K562 (cell line): ENCODE results near the gene GPS2. TPM values are rescaled to one million over a fixed set of nuclear protein-coding genes. Genes with fewer than 3 reads are reported as not detected.

ENCODE experiments used
- BCL6 ChIP-seq: fragments of 250-450 bp; sonication (Bioruptor Pico); IDR thresholded peaks from 2 replicates; pipeline ENCODE4 v1.4.0; 2020
- CAMTA2 ChIP-seq: fragments of 250-450 bp; sonication (Bioruptor Pico); conservative IDR thresholded peaks from 2 replicates; pipeline ENCODE4 v1.5.1; 2022
- CHD1 ChIP-seq: fragments of 200-600 bp; sonication (generic); IDR thresholded peaks from one replicate; pipeline ENCODE4 v1.6.1; 2012; ENCODE audit warnings: mild to moderate bottlenecking, moderate library complexity, low read length, inconsistent platforms
- MEF2D ChIP-seq: conservative IDR thresholded peaks from 2 replicates; pipeline ENCODE4 v1.6.1; 2016; ENCODE audit warnings: low read depth, missing genetic modification characterization, missing compliant biosample characterization
- PYGO2 ChIP-seq: fragments of 450-650 bp; IDR thresholded peaks from 2 replicates; pipeline ENCODE4 v1.6.1; 2016; ENCODE audit warnings: mild to moderate bottlenecking, missing genetic modification characterization, moderate library complexity, missing compliant biosample characterization
- SRSF7 ChIP-seq: fragments of 200-400 bp; formaldehyde crosslinking; optimal IDR thresholded peaks from 2 replicates; pipeline ENCODE3; 2017; ENCODE audit warnings: mild to moderate bottlenecking, low read depth, low read length
- ZNF75A ChIP-seq: fragments of 450-650 bp; formaldehyde crosslinking; IDR thresholded peaks from 2 replicates; pipeline ENCODE4 v1.4.0; 2020; ENCODE audit warnings: mild to moderate bottlenecking
- polyA plus RNA-seq, 8 experiments: library from polyadenylated mRNA; depleted of rRNA in 4 of 8; stranded (reverse) in 5 of 8; unstranded in 3 of 8; fragments of >200 nt; fragmentation: Nextera tagmentation in 2 of 8; fragmentation: Illumina TruSeq in 1 of 8; extraction: Ambion mirVana in 2 of 8; extraction: Trizol in 1 of 8; gene quantifications; 2 replicates each; pipeline versions ENCODE4 v1.2.1 to v1.2.3, GENCODE V29; 2011 to 2014; ENCODE audit warnings: inconsistent platforms in 1 of 8, missing spikeins in 1 of 8
- total RNA-seq, 7 experiments: library from RNA; depleted of rRNA in 6 of 7; stranded (reverse); fragments of >200 nt in 6 of 7; fragmentation: Illumina TruSeq in 2 of 7; extraction: Trizol in 2 of 7; gene quantifications; 2 replicates each; pipeline versions ENCODE4 v1.2.1 to v1.2.3, GENCODE V29; 2011 to 2021; ENCODE audit warnings: low replicate concordance in 1 of 7
- TF ChIP-seq, protein P1 (sequence below): fragments of 450-650 bp; IDR thresholded peaks from 2 replicates; pipeline ENCODE4 v1.6.1; 2016; ENCODE audit warnings: mild to moderate bottlenecking, moderate library complexity
- TF ChIP-seq, protein P2 (sequence below): fragments of 250-450 bp; sonication (Bioruptor Pico); IDR thresholded peaks from 2 replicates; pipeline ENCODE4 v1.4.0; 2020
- TF ChIP-seq, protein P3 (sequence below), 2 experiments: fragments of 450-650 bp; conservative IDR thresholded peaks; 2 replicates each; pipeline ENCODE4 v1.6.1; 2017; ENCODE audit warnings: mild to moderate bottlenecking in 2 of 2, moderate library complexity in 2 of 2

Gene GPS2
- total and polyA plus RNA-seq, 9 of the 15 experiments (the other 6 are each of a cell fraction or from before 2014, with no cell fraction given): 18.3 to 75.7 (median 37.0) TPM

DNA sequence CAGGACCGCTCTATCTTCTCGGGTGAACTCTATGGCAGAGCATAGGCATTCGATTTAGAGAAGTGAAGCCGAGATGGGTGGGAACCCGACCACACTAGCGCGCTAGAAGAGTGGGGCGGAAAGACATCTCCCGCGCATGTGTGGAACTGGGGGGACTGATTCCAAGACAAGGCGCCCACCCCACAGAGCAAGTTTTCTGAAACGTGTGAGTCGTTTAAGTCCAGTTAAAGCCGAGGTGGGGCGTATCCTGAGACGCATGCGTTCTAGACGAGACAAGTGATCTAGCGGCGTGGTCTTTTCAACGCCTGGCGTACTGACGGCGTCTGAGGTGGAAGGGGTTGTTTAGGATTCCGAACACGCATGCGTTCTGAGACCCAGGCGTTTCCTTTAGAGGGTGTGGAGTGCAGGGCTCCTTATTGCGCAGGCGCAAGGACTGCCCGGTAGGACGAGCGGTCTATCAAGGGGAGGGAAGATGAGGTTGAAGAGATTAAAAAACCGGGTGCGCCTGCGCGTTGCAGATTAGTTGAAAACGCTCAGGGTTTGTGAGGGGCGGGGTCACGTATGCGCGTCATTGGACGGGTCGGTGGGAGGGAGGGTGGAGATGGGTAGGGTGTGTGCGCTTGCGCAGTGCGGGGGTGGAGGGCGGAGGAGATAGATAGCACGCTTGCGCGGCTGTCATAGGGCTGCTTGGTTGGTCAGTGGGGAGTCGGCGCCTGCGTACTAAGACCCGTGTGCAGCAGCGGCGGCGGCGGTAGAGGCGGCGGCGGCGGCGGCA, 8.1 kb downstream of the GPS2 start, which contains the start of gene EIF5A (continued):
- TF ChIP-seq CHD1 (no peak), CAMTA2 (CRISPR knock-in tag) (no peak), SRSF7 (no peak), BCL6 (CRISPR knock-in tag) (no peak), ZNF75A (CRISPR knock-in tag) (no peak), MEF2D (tag) (no peak), PYGO2 (tag) (no peak)
- TF ChIP-seq, protein P1, sequence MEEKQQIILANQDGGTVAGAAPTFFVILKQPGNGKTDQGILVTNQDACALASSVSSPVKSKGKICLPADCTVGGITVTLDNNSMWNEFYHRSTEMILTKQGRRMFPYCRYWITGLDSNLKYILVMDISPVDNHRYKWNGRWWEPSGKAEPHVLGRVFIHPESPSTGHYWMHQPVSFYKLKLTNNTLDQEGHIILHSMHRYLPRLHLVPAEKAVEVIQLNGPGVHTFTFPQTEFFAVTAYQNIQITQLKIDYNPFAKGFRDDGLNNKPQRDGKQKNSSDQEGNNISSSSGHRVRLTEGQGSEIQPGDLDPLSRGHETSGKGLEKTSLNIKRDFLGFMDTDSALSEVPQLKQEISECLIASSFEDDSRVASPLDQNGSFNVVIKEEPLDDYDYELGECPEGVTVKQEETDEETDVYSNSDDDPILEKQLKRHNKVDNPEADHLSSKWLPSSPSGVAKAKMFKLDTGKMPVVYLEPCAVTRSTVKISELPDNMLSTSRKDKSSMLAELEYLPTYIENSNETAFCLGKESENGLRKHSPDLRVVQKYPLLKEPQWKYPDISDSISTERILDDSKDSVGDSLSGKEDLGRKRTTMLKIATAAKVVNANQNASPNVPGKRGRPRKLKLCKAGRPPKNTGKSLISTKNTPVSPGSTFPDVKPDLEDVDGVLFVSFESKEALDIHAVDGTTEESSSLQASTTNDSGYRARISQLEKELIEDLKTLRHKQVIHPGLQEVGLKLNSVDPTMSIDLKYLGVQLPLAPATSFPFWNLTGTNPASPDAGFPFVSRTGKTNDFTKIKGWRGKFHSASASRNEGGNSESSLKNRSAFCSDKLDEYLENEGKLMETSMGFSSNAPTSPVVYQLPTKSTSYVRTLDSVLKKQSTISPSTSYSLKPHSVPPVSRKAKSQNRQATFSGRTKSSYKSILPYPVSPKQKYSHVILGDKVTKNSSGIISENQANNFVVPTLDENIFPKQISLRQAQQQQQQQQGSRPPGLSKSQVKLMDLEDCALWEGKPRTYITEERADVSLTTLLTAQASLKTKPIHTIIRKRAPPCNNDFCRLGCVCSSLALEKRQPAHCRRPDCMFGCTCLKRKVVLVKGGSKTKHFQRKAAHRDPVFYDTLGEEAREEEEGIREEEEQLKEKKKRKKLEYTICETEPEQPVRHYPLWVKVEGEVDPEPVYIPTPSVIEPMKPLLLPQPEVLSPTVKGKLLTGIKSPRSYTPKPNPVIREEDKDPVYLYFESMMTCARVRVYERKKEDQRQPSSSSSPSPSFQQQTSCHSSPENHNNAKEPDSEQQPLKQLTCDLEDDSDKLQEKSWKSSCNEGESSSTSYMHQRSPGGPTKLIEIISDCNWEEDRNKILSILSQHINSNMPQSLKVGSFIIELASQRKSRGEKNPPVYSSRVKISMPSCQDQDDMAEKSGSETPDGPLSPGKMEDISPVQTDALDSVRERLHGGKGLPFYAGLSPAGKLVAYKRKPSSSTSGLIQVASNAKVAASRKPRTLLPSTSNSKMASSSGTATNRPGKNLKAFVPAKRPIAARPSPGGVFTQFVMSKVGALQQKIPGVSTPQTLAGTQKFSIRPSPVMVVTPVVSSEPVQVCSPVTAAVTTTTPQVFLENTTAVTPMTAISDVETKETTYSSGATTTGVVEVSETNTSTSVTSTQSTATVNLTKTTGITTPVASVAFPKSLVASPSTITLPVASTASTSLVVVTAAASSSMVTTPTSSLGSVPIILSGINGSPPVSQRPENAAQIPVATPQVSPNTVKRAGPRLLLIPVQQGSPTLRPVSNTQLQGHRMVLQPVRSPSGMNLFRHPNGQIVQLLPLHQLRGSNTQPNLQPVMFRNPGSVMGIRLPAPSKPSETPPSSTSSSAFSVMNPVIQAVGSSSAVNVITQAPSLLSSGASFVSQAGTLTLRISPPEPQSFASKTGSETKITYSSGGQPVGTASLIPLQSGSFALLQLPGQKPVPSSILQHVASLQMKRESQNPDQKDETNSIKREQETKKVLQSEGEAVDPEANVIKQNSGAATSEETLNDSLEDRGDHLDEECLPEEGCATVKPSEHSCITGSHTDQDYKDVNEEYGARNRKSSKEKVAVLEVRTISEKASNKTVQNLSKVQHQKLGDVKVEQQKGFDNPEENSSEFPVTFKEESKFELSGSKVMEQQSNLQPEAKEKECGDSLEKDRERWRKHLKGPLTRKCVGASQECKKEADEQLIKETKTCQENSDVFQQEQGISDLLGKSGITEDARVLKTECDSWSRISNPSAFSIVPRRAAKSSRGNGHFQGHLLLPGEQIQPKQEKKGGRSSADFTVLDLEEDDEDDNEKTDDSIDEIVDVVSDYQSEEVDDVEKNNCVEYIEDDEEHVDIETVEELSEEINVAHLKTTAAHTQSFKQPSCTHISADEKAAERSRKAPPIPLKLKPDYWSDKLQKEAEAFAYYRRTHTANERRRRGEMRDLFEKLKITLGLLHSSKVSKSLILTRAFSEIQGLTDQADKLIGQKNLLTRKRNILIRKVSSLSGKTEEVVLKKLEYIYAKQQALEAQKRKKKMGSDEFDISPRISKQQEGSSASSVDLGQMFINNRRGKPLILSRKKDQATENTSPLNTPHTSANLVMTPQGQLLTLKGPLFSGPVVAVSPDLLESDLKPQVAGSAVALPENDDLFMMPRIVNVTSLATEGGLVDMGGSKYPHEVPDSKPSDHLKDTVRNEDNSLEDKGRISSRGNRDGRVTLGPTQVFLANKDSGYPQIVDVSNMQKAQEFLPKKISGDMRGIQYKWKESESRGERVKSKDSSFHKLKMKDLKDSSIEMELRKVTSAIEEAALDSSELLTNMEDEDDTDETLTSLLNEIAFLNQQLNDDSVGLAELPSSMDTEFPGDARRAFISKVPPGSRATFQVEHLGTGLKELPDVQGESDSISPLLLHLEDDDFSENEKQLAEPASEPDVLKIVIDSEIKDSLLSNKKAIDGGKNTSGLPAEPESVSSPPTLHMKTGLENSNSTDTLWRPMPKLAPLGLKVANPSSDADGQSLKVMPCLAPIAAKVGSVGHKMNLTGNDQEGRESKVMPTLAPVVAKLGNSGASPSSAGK: no peak
- TF ChIP-seq, protein P2, sequence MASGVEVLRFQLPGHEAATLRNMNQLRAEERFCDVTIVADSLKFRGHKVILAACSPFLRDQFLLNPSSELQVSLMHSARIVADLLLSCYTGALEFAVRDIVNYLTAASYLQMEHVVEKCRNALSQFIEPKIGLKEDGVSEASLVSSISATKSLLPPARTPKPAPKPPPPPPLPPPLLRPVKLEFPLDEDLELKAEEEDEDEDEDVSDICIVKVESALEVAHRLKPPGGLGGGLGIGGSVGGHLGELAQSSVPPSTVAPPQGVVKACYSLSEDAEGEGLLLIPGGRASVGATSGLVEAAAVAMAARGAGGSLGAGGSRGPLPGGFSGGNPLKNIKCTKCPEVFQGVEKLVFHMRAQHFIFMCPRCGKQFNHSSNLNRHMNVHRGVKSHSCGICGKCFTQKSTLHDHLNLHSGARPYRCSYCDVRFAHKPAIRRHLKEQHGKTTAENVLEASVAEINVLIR (CRISPR knock-in tag): peak; percentile 35; the same call in 1 of the 2 replicates
- TF ChIP-seq, protein P3, sequence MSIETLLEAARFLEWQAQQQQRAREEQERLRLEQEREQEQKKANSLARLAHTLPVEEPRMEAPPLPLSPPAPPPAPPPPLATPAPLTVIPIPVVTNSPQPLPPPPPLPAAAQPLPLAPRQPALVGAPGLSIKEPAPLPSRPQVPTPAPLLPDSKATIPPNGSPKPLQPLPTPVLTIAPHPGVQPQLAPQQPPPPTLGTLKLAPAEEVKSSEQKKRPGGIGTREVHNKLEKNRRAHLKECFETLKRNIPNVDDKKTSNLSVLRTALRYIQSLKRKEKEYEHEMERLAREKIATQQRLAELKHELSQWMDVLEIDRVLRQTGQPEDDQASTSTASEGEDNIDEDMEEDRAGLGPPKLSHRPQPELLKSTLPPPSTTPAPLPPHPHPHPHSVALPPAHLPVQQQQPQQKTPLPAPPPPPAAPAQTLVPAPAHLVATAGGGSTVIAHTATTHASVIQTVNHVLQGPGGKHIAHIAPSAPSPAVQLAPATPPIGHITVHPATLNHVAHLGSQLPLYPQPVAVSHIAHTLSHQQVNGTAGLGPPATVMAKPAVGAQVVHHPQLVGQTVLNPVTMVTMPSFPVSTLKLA (conservative IDR thresholded peaks at IDR 0.05): peak; percentile 82 to 90
